ENCODE data around the gene GNA14. TPM values are rescaled to one million over a fixed set of nuclear protein-coding genes. Genes with fewer than 3 reads are reported as not detected.

The GNA14 gene
- total and polyA plus RNA-seq, 2 experiments from 2014 or later = 3.9 to 10.5 TPM

- no peaks in the 10 kb centered on the region for H3F3A ChIP-seq (replicated peaks; ENCODE audit: low read depth)
- no peak overlapping the region for H2AFZ ChIP-seq
- H3K27me3 Mint-ChIP-seq (ENCODE audit: insufficient read depth, low read depth, poor library complexity) = peaks cover 5% of the 10 kb centered on the region
- no peaks in the 10 kb centered on the region for H3K4me1 ChIP-seq (ENCODE audit: insufficient read depth)
- H3K4me2 ChIP-seq = no peak overlapping the region
- no peaks in the 10 kb centered on the region for H3K9me2 ChIP-seq (ENCODE audit: insufficient read depth)
- H3K27me3 ChIP-seq (ENCODE audit: insufficient read depth) = no peaks in the 10 kb centered on the region
- H3K27ac ChIP-seq (ENCODE audit: low read depth) = no peak overlapping the region
- H3K36me3 ChIP-seq (ENCODE audit: insufficient read depth) = no peaks in the 10 kb centered on the region
- TF ChIP-seq CTCF (conservative IDR thresholded peaks at IDR 0.05; ENCODE audit: low read depth in 2 of 2) (no peak), POLR2AphosphoS5 (IDR thresholded peaks at IDR 0.05; ENCODE audit: low read depth) (no peak), NANOG (IDR thresholded peaks at IDR 0.05; ENCODE audit: borderline replicate concordance) (no peak), ZNF114 (CRISPR knock-in tag; IDR thresholded peaks at IDR 0.05) (no peak), EZH2 (IDR thresholded peaks at IDR 0.05; ENCODE audit: low read depth, unreplicated experiment) (no peak), ZNF331 (CRISPR knock-in tag; IDR thresholded peaks at IDR 0.05; ENCODE audit: low read depth) (no peak), STAT1 (IDR thresholded peaks at IDR 0.05; ENCODE audit: unreplicated experiment) (no peak), JUNB (IDR thresholded peaks at IDR 0.05; ENCODE audit: unreplicated experiment) (no peak), EZH2phosphoT487 (IDR thresholded peaks at IDR 0.05; ENCODE audit: unreplicated experiment) (no peak), CREB1 (CRISPR knock-in tag; IDR thresholded peaks at IDR 0.05; ENCODE audit: low read depth) (no peak)
- TF ChIP-seq, protein P1, sequence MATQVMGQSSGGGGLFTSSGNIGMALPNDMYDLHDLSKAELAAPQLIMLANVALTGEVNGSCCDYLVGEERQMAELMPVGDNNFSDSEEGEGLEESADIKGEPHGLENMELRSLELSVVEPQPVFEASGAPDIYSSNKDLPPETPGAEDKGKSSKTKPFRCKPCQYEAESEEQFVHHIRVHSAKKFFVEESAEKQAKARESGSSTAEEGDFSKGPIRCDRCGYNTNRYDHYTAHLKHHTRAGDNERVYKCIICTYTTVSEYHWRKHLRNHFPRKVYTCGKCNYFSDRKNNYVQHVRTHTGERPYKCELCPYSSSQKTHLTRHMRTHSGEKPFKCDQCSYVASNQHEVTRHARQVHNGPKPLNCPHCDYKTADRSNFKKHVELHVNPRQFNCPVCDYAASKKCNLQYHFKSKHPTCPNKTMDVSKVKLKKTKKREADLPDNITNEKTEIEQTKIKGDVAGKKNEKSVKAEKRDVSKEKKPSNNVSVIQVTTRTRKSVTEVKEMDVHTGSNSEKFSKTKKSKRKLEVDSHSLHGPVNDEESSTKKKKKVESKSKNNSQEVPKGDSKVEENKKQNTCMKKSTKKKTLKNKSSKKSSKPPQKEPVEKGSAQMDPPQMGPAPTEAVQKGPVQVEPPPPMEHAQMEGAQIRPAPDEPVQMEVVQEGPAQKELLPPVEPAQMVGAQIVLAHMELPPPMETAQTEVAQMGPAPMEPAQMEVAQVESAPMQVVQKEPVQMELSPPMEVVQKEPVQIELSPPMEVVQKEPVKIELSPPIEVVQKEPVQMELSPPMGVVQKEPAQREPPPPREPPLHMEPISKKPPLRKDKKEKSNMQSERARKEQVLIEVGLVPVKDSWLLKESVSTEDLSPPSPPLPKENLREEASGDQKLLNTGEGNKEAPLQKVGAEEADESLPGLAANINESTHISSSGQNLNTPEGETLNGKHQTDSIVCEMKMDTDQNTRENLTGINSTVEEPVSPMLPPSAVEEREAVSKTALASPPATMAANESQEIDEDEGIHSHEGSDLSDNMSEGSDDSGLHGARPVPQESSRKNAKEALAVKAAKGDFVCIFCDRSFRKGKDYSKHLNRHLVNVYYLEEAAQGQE (IDR thresholded peaks at IDR 0.05; ENCODE audit: unreplicated experiment) = no peak
- TF ChIP-seq, protein P2, sequence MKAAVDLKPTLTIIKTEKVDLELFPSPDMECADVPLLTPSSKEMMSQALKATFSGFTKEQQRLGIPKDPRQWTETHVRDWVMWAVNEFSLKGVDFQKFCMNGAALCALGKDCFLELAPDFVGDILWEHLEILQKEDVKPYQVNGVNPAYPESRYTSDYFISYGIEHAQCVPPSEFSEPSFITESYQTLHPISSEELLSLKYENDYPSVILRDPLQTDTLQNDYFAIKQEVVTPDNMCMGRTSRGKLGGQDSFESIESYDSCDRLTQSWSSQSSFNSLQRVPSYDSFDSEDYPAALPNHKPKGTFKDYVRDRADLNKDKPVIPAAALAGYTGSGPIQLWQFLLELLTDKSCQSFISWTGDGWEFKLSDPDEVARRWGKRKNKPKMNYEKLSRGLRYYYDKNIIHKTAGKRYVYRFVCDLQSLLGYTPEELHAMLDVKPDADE (IDR thresholded peaks at IDR 0.05) = no peak
- TF ChIP-seq, protein P3, sequence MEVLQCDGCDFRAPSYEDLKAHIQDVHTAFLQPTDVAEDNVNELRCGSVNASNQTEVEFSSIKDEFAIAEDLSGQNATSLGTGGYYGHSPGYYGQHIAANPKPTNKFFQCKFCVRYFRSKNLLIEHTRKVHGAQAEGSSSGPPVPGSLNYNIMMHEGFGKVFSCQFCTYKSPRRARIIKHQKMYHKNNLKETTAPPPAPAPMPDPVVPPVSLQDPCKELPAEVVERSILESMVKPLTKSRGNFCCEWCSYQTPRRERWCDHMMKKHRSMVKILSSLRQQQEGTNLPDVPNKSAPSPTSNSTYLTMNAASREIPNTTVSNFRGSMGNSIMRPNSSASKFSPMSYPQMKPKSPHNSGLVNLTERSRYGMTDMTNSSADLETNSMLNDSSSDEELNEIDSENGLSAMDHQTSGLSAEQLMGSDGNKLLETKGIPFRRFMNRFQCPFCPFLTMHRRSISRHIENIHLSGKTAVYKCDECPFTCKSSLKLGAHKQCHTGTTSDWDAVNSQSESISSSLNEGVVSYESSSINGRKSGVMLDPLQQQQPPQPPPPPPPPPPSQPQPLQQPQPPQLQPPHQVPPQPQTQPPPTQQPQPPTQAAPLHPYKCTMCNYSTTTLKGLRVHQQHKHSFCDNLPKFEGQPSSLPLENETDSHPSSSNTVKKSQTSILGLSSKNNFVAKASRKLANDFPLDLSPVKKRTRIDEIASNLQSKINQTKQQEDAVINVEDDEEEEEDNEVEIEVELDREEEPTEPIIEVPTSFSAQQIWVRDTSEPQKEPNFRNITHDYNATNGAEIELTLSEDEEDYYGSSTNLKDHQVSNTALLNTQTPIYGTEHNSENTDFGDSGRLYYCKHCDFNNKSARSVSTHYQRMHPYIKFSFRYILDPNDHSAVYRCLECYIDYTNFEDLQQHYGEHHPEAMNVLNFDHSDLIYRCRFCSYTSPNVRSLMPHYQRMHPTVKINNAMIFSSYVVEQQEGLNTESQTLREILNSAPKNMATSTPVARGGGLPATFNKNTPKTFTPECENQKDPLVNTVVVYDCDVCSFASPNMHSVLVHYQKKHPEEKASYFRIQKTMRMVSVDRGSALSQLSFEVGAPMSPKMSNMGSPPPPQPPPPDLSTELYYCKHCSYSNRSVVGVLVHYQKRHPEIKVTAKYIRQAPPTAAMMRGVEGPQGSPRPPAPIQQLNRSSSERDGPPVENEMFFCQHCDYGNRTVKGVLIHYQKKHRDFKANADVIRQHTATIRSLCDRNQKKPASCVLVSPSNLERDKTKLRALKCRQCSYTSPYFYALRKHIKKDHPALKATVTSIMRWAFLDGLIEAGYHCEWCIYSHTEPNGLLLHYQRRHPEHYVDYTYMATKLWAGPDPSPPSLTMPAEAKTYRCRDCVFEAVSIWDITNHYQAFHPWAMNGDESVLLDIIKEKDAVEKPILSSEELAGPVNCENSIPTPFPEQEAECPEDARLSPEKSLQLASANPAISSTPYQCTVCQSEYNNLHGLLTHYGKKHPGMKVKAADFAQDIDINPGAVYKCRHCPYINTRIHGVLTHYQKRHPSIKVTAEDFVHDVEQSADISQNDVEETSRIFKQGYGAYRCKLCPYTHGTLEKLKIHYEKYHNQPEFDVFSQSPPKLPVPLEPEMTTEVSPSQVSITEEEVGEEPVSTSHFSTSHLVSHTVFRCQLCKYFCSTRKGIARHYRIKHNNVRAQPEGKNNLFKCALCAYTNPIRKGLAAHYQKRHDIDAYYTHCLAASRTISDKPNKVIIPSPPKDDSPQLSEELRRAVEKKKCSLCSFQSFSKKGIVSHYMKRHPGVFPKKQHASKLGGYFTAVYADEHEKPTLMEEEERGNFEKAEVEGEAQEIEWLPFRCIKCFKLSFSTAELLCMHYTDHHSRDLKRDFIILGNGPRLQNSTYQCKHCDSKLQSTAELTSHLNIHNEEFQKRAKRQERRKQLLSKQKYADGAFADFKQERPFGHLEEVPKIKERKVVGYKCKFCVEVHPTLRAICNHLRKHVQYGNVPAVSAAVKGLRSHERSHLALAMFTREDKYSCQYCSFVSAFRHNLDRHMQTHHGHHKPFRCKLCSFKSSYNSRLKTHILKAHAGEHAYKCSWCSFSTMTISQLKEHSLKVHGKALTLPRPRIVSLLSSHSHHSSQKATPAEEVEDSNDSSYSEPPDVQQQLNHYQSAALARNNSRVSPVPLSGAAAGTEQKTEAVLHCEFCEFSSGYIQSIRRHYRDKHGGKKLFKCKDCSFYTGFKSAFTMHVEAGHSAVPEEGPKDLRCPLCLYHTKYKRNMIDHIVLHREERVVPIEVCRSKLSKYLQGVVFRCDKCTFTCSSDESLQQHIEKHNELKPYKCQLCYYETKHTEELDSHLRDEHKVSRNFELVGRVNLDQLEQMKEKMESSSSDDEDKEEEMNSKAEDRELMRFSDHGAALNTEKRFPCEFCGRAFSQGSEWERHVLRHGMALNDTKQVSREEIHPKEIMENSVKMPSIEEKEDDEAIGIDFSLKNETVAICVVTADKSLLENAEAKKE (CRISPR knock-in tag; IDR thresholded peaks at IDR 0.05) = no peak
- H3K4me3 ChIP-seq = no peak overlapping the region
- H3K4me3 Mint-ChIP-seq = no peak overlapping the region
- DNase-seq (ENCODE audit: low spot score) (no peak), ATAC-seq (no peak)
- H3K9me3 Mint-ChIP-seq = peaks cover 30% of the 10 kb centered on the region
- H3K36me3 Mint-ChIP-seq (ENCODE audit: low read depth) = peaks cover 31% of the 10 kb centered on the region
- no peaks in the 10 kb centered on the region for H3K79me2 ChIP-seq (replicated peaks; ENCODE audit: insufficient read depth)
- no peak overlapping the region for H3K27ac Mint-ChIP-seq
- H3K4me1 Mint-ChIP-seq = peaks cover 8% of the 10 kb centered on the region
- H4K20me1 ChIP-seq (replicated peaks; ENCODE audit: insufficient read depth) = no peaks in the 10 kb centered on the region
Measured at GRCh38 chr9:77486463-77486862, 161.7 kb downstream of the GNA14 start.

Measured in GM23338 (cell line).